Fibroblast of lung (primary cell): ENCODE data around the gene ZNRF1. TPM values are rescaled to one million over a fixed set of nuclear protein-coding genes. Genes with fewer than 3 reads are reported as not detected.

Source experiments
- DNase-seq, 2 donors: peaks; one replicate each; pipeline versions ENCODE4 v3.0.0 to v3.0.0-alpha.2; 2010; ENCODE audit warnings: low read depth in 2 of 2
- H2AFZ ChIP-seq: 2 replicates; pipeline ENCODE4 v1.5.1; 2012; ENCODE audit warnings: low read length, control low read depth, inconsistent platforms
- H3K27ac ChIP-seq: 2 replicates; pipeline ENCODE4 v1.5.1; 2011; ENCODE audit warnings: low read length, control low read depth; ENCODE audit not compliant: insufficient read depth
- H3K27me3 ChIP-seq: 2 replicates; pipeline ENCODE4 v1.5.1; 2011; ENCODE audit warnings: mild to moderate bottlenecking, low read length; ENCODE audit not compliant: control insufficient read depth, insufficient read depth
- H3K36me3 ChIP-seq: 2 replicates; pipeline ENCODE4 v1.5.1; 2011; ENCODE audit warnings: low read length; ENCODE audit not compliant: control insufficient read depth, insufficient read depth
- H3K4me1 ChIP-seq: 2 replicates; pipeline ENCODE4 v1.5.1; 2011; ENCODE audit warnings: low read length; ENCODE audit not compliant: control insufficient read depth, insufficient read depth; ENCODE audit errors: extremely low read depth
- H3K4me2 ChIP-seq: 2 replicates; pipeline ENCODE4 v1.5.1; 2011; ENCODE audit warnings: low read length, control low read depth; ENCODE audit not compliant: insufficient read depth; ENCODE audit errors: extremely low read depth
- H3K4me3 ChIP-seq, 4 experiments: fragments of 200-600 bp in 1 of 4; sonication (generic) in 1 of 4; replicated peaks in 1 of 4; 2 replicates each; pipeline ENCODE4 v1.5.1; 2011 to 2016; ENCODE audit warnings: low read length in 4 of 4, low read depth in 3 of 4, mild to moderate bottlenecking in 3 of 4, control low read depth in 2 of 4, inconsistent platforms in 1 of 4, mixed read lengths in 1 of 4; ENCODE audit not compliant: insufficient read depth in 1 of 4; ENCODE audit errors: control extremely low read depth in 1 of 4
- H3K79me2 ChIP-seq: 2 replicates; pipeline ENCODE4 v1.5.1; 2012; ENCODE audit warnings: mild to moderate bottlenecking, low read length, inconsistent platforms; ENCODE audit not compliant: control insufficient read depth, insufficient read depth
- H3K9ac ChIP-seq: 2 replicates; pipeline ENCODE4 v1.5.1; 2011; ENCODE audit warnings: mild to moderate bottlenecking, low read length, control low read depth; ENCODE audit not compliant: insufficient read depth
- H3K9me3 ChIP-seq: 2 replicates; pipeline ENCODE4 v1.5.1; 2012; ENCODE audit warnings: low read depth, low read length; ENCODE audit not compliant: control insufficient read depth, insufficient read depth
- H4K20me1 ChIP-seq: 2 replicates; pipeline ENCODE4 v1.5.1; 2011; ENCODE audit warnings: low read length; ENCODE audit not compliant: control insufficient read depth, insufficient read depth; ENCODE audit errors: extremely low read depth
- EZH2 ChIP-seq: IDR thresholded peaks from 2 replicates; pipeline ENCODE4 v1.5.1; 2012; ENCODE audit warnings: low read length, control low read depth, mild to moderate bottlenecking; ENCODE audit errors: missing control alignments
- polyA minus RNA-seq: library from RNA; depleted of rRNA, polyadenylated mRNA; stranded (reverse); fragments of >200 nt; gene quantifications from 2 replicates; pipeline ENCODE4 v1.2.3, GENCODE V29; 2011; ENCODE audit warnings: low replicate concordance
- polyA plus RNA-seq, 2 donors: library from polyadenylated mRNA; depleted of rRNA in 1 of 2; stranded (reverse) in 1 of 2; unstranded in 1 of 2; fragments of >200 nt; gene quantifications; 2 replicates each; pipeline ENCODE4 v1.2.1, GENCODE V29; 2011 to 2012; ENCODE audit warnings: missing spikeins in 1 of 2
- total RNA-seq: library from RNA; depleted of rRNA; stranded (reverse); fragments of >200 nt; gene quantifications from 2 replicates; pipeline ENCODE4 v1.2.1, GENCODE V29; 2014
- TF ChIP-seq, protein P1 (sequence below), 2 donors: IDR thresholded peaks in 1 of 2; conservative IDR thresholded peaks in 1 of 2; 1 replicate in 1 of 2; 2 replicates in 1 of 2; pipeline ENCODE4 v1.5.1; 2011 to 2012; ENCODE audit warnings: low read length in 2 of 2, control low read depth in 1 of 2, inconsistent platforms in 1 of 2, low read depth in 1 of 2, mild to moderate bottlenecking in 1 of 2

The ZNRF1 gene
- total RNA-seq (18.0 and 21.1 TPM in 2 replicates), polyA plus RNA-seq (21.0 and 22.8 TPM in 2 replicates), polyA minus RNA-seq (29.6 and 32.9 TPM in 2 replicates)
- polyA plus RNA-seq (2012), result 28.5 and 30.5 TPM in 2 replicates

DNA sequence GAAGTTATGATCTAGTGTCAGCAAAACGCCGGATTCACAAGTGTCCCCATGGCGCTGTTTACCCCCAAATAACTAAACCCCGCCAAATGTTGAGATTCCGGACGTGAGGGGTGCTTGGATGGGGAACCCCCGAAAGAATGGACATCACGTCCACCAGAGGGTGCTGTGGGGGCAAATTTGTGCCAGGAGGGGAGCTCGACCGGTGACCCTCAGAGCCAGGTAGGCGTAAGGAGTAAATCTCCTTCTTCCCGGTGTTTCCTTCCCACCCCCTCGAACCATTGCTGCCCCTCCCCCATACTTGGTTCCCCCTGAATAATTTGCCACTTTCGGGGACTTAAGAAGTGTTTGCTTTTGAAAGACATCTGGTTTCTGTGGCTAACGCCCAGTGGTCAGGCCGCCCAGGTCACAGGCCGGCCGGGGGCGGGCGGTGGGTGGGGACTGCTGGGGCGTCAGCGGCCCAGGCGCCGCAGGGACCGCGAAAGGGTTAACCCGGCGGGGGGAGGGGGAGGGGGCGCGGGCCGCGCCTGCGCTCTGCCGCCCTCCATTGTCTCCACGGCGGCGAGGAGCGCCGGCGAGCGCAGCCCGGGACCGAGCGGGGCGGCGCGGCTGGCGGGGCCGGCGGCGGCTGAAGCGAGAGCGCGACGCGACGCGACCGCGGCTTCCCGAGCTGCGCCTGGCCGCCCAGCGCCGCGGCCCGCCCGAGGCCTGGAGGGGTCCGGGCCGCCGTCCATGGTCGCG, at the start of gene ZNRF1:
TSS of gene ZNRF1 (plus strand) at position 544 of the 738 bp plus-strand sequence. CDS start 648 bp downstream, outside the sequence.
- H3K4me3 ChIP-seq, result peak within 1 kb of the TSS; percentile 66 to 86 (median 78)
- no peaks in the 10 kb centered on the region for H4K20me1 ChIP-seq
- H3K79me2 ChIP-seq, result peaks cover 35% of the 10 kb centered on the region
- TF ChIP-seq, protein P1, sequence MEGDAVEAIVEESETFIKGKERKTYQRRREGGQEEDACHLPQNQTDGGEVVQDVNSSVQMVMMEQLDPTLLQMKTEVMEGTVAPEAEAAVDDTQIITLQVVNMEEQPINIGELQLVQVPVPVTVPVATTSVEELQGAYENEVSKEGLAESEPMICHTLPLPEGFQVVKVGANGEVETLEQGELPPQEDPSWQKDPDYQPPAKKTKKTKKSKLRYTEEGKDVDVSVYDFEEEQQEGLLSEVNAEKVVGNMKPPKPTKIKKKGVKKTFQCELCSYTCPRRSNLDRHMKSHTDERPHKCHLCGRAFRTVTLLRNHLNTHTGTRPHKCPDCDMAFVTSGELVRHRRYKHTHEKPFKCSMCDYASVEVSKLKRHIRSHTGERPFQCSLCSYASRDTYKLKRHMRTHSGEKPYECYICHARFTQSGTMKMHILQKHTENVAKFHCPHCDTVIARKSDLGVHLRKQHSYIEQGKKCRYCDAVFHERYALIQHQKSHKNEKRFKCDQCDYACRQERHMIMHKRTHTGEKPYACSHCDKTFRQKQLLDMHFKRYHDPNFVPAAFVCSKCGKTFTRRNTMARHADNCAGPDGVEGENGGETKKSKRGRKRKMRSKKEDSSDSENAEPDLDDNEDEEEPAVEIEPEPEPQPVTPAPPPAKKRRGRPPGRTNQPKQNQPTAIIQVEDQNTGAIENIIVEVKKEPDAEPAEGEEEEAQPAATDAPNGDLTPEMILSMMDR (conservative IDR thresholded peaks at IDR 0.05 in 1 of 2, IDR thresholded peaks at IDR 0.05 in 1 of 2; ENCODE audit: low read depth in 1 of 2, low read length in 2 of 2), result peak; percentile 78 to 83
- TF ChIP-seq EZH2, result no peak
- H3K27me3 ChIP-seq, result peaks cover under 1% of the 10 kb centered on the region
- H2AFZ ChIP-seq, result no peak within 1 kb of the TSS
- no peaks in the 10 kb centered on the region for H3K9me3 ChIP-seq
- peak; percentile 70 to 90 for DNase-seq
- peak within 1 kb of the TSS; percentile 71 for H3K9ac ChIP-seq
- peak within 1 kb of the TSS; percentile 55 for H3K27ac ChIP-seq
- no peaks in the 10 kb centered on the region for H3K36me3 ChIP-seq
- peaks cover 8% of the 10 kb centered on the region for H3K4me1 ChIP-seq
- peak within 1 kb of the TSS; percentile 89 for H3K4me2 ChIP-seq

DNA sequence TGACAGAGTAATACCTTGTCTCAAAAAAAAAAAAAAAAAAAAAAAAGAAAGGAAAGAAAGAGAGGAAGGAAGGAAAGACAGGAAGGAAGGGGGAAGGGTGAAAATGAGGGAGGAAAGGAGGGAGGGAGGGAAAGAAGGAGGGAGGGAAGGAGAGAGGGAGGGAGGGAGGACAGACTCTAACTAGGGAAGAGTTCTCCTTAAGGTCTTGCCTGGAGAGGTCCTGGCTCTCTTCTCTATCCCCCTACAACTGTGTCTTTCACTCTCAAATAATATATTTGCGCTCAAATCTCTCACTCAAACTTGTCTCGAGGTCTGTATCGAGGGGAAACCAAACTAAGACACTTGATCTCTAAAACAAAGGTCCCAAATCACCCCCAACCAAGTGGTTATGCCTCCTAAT, 49.5 kb upstream of the ZNRF1 start:
- no peaks in the 10 kb centered on the region for H3K79me2 ChIP-seq
- H3K4me3 ChIP-seq, result no peak overlapping the region
- H2AFZ ChIP-seq, result no peak overlapping the region
- no peak overlapping the region for H3K27ac ChIP-seq
- no peaks in the 10 kb centered on the region for H3K27me3 ChIP-seq
- no peak overlapping the region for H3K4me2 ChIP-seq
- peaks cover 3% of the 10 kb centered on the region for H3K36me3 ChIP-seq
- H4K20me1 ChIP-seq, result no peaks in the 10 kb centered on the region
- no peak overlapping the region for H3K9ac ChIP-seq
- no peaks in the 10 kb centered on the region for H3K9me3 ChIP-seq
- no peaks in the 10 kb centered on the region for H3K4me1 ChIP-seq
- no peak for DNase-seq
- TF ChIP-seq, protein P1 (conservative IDR thresholded peaks at IDR 0.05 in 1 of 2, IDR thresholded peaks at IDR 0.05 in 1 of 2; ENCODE audit: low read depth in 1 of 2, low read length in 2 of 2), result no peak
- TF ChIP-seq EZH2, result no peak

DNA sequence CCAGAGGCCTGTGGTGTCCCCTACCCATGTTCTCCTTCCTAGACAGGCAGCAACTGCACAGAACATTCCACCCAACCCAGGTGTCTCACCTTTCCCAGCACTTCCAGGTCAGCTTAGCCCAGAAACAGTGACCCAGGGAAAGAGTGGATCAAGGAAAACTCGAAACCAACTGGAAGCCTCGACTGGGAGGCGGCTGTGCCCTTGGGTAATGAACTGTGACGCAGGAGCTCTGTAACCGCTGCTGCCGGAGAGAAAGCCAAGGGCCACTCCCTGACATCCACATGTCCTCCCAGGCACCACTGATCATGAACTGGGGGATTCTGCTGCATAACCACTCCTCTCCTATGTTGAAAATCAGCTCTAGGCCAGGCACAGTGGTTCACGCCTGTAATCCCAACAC, 48.3 kb upstream of the ZNRF1 start:
- Histone ChIP-seq H3K27ac (no peak overlapping the region), H3K36me3 (peaks cover 3% of the 10 kb centered on the region), H2AFZ (no peak overlapping the region), H3K9me3 (no peaks in the 10 kb centered on the region), H3K4me1 (no peaks in the 10 kb centered on the region), H3K79me2 (no peaks in the 10 kb centered on the region), H3K4me2 (no peak overlapping the region), H3K9ac (no peak overlapping the region), H4K20me1 (no peaks in the 10 kb centered on the region), H3K4me3 (no peak overlapping the region), H3K27me3 (no peaks in the 10 kb centered on the region)
- no peak for DNase-seq
- no peak for TF ChIP-seq EZH2
- TF ChIP-seq, protein P1 (conservative IDR thresholded peaks at IDR 0.05 in 1 of 2, IDR thresholded peaks at IDR 0.05 in 1 of 2; ENCODE audit: low read depth in 1 of 2, low read length in 2 of 2), result no peak
